NCI-H2171 (cell line): ENCODE measurements around the gene CLEC11A.

ENCODE experiments used
- DNase-seq: peaks from one replicate; lab custom pipeline; 2025; lab: John Stamatoyannopoulos, UW

CLEC11A gene

GRCh38 chr19:50723069-50723468 lies at the start of gene CLEC11A:
Gene CLEC11A (plus strand): TSS chr19:50723364. CDS start chr19:50723526, 162 bp downstream.
- DNase-seq: no peak

GRCh38 chr19:50676625-50677197 lies 46.5 kb upstream of the CLEC11A start:
- DNase-seq: no peak

- DNase-seq: no peak
These were observed 45.5 kb upstream of the CLEC11A start for GRCh38 chr19:50677636-50678035.

GRCh38 chr19:50678323-50678722 lies 44.8 kb upstream of the CLEC11A start:
- DNase-seq: no peak

- no peak for DNase-seq
These were observed 43.7 kb upstream of the CLEC11A start for GRCh38 chr19:50679177-50680125.

GRCh38 chr19:50686310-50687032 lies 36.7 kb upstream of the CLEC11A start:
- DNase-seq: no peak

GRCh38 chr19:50688766-50689165 lies 34.4 kb upstream of the CLEC11A start:
- no peak for DNase-seq

- DNase-seq: no peak
These were observed 32.7 kb upstream of the CLEC11A start for GRCh38 chr19:50690439-50690838.

GRCh38 chr19:50693064-50693975 lies 29.8 kb upstream of the CLEC11A start:
- no peak for DNase-seq

GRCh38 chr19:50694815-50695145 lies 28.4 kb upstream of the CLEC11A start:
- DNase-seq: no peak

- DNase-seq: peak; percentile 81
These were observed 27.7 kb upstream of the CLEC11A start for GRCh38 chr19:50695251-50696093.

- no peak for DNase-seq
These were observed 27.1 kb upstream of the CLEC11A start for GRCh38 chr19:50696094-50696483.

GRCh38 chr19:50697414-50698124 lies 25.6 kb upstream of the CLEC11A start:
- DNase-seq: no peak

GRCh38 chr19:50701367-50701985 lies 21.7 kb upstream of the CLEC11A start:
- no peak for DNase-seq

GRCh38 chr19:50702158-50702870 lies 20.9 kb upstream of the CLEC11A start:
- no peak for DNase-seq

- DNase-seq: peak; percentile 32
These were observed 20.0 kb upstream of the CLEC11A start for GRCh38 chr19:50702871-50703829.

- DNase-seq: peak; percentile 26
These were observed 19.0 kb upstream of the CLEC11A start for GRCh38 chr19:50703915-50704796.
